ENCODE results near the gene FBXL15. TPM values are rescaled to one million over a fixed set of nuclear protein-coding genes. Genes with fewer than 3 reads are reported as not detected.

Gene FBXL15
- total and polyA plus RNA-seq, 9 of the 15 experiments (the other 6 are each of a cell fraction or from before 2014, with no cell fraction given): 0.08 to 25.9 (median 3.5) TPM

GRCh38 chr10:102450374-102451104, 29.9 kb downstream of the FBXL15 start (continued):
- TF ChIP-seq ZNF165 (CRISPR knock-in tag; IDR thresholded peaks at IDR 0.05; ENCODE audit: borderline replicate concordance) (no peak), MNT (conservative IDR thresholded peaks at IDR 0.05) (peak; percentile 22 to 49; a peak in 1 of 4 replicates), ZBTB17 (CRISPR knock-in tag; IDR thresholded peaks at IDR 0.05) (peak; percentile 53; the same call in 1 of the 2 replicates), REST (IDR thresholded peaks at IDR 0.05; ENCODE audit: borderline replicate concordance) (peak; percentile 26; the same call in 1 of the 2 replicates), REST (CRISPR knock-in tag; IDR thresholded peaks at IDR 0.05; ENCODE audit: low read depth) (peak; percentile 83; the same call in 1 of the 2 replicates), SMC3 (conservative IDR thresholded peaks at IDR 0.05; ENCODE audit: insufficient read depth, low read depth, low read length) (no peak), ESRRA (IDR thresholded peaks at IDR 0.05; ENCODE audit: borderline replicate concordance, low read depth) (peak; percentile 25; the same call in 1 of the 2 replicates), RAD21 (CRISPR knock-in tag; conservative IDR thresholded peaks at IDR 0.05 in 1 of 2, IDR thresholded peaks at IDR 0.05 in 1 of 2) (0 out of 4 replicates have a peak, but pooled peaks of 1 of the 2 experiments have one; percentile 7), ZNF444 (CRISPR knock-in tag; IDR thresholded peaks at IDR 0.05) (no peak)
- TF ChIP-seq, protein P1, sequence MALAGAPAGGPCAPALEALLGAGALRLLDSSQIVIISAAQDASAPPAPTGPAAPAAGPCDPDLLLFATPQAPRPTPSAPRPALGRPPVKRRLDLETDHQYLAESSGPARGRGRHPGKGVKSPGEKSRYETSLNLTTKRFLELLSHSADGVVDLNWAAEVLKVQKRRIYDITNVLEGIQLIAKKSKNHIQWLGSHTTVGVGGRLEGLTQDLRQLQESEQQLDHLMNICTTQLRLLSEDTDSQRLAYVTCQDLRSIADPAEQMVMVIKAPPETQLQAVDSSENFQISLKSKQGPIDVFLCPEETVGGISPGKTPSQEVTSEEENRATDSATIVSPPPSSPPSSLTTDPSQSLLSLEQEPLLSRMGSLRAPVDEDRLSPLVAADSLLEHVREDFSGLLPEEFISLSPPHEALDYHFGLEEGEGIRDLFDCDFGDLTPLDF (CRISPR knock-in tag; IDR thresholded peaks at IDR 0.05): peak; percentile 81; the same call in 1 of the 2 replicates
- TF ChIP-seq, protein P2, sequence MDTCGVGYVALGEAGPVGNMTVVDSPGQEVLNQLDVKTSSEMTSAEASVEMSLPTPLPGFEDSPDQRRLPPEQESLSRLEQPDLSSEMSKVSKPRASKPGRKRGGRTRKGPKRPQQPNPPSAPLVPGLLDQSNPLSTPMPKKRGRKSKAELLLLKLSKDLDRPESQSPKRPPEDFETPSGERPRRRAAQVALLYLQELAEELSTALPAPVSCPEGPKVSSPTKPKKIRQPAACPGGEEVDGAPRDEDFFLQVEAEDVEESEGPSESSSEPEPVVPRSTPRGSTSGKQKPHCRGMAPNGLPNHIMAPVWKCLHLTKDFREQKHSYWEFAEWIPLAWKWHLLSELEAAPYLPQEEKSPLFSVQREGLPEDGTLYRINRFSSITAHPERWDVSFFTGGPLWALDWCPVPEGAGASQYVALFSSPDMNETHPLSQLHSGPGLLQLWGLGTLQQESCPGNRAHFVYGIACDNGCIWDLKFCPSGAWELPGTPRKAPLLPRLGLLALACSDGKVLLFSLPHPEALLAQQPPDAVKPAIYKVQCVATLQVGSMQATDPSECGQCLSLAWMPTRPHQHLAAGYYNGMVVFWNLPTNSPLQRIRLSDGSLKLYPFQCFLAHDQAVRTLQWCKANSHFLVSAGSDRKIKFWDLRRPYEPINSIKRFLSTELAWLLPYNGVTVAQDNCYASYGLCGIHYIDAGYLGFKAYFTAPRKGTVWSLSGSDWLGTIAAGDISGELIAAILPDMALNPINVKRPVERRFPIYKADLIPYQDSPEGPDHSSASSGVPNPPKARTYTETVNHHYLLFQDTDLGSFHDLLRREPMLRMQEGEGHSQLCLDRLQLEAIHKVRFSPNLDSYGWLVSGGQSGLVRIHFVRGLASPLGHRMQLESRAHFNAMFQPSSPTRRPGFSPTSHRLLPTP (IDR thresholded peaks at IDR 0.05; ENCODE audit: borderline replicate concordance, extremely low read depth, insufficient read length): no peak
